Fibroblast of skin of scalp (primary cell): ENCODE data around the gene ZG16B.
A peak's percentile ranks its signal among the peaks of the same experiment; 100 is the strongest.

ENCODE experiments used
- DNase-seq: peaks from one replicate; pipeline ENCODE4 v3.0.0-alpha.2; 2013

ZG16B gene

DNA sequence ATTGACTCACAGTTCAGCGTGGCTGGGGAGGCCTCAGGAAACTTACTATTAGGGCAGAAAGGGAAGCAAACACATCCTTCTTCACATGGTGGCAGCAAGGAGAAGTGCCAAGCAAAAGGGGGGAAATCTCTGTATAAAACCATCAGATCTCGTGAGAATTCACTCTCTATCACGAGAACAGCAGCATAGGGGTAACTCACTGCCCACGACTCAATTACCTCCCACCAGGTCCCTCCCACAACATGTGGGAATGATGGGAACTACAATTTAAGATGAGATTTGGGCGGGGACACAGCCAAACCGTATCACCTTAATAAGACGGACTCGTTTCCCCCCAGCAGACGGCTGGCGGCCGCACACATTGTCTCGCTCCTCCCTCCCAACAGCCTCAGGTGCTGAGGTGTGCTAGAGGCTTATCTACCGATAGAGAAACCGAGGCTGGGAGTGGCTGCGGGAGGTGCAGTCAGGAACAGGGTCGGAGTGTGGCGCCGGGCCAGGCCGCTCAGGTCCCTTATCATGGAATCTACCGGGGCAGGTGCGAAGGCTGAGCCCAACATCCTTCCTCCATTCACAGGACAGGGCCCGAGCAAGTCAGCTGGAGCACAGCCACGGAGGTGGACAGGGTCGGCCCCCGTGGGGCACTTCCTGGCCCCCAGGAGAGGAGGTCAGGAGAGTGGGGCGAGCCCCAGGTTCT lies 4.9 kb upstream of the ZG16B start:
- no peak for DNase-seq

- no peak for DNase-seq
These were observed 4.2 kb upstream of the ZG16B start for GRCh38 chr16:2825906-2826305.

- DNase-seq, result no peak
These were observed 3.3 kb upstream of the ZG16B start for GRCh38 chr16:2826591-2827373.

DNA sequence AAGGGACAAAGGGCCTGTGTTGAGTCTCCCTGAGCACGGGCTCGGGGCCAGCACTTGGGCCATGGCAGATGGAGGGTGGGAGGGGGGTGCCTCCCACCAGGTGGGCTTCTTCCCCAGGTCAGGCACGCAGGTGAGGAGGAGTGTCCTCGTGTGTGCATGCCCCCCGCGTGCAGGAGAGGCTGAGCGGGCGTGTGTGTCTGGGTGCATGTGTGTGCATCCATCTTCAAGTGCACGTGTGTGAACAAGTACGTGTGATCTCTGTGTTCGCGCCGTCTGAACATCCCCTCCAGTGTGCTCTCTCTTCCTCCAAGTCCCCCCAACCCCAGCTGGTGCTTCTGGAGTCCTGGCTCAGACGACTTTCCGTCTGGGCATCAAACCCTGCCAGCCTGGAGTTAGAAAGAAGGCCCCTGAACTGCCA lies 2.7 kb upstream of the ZG16B start:
- DNase-seq, result no peak

DNA sequence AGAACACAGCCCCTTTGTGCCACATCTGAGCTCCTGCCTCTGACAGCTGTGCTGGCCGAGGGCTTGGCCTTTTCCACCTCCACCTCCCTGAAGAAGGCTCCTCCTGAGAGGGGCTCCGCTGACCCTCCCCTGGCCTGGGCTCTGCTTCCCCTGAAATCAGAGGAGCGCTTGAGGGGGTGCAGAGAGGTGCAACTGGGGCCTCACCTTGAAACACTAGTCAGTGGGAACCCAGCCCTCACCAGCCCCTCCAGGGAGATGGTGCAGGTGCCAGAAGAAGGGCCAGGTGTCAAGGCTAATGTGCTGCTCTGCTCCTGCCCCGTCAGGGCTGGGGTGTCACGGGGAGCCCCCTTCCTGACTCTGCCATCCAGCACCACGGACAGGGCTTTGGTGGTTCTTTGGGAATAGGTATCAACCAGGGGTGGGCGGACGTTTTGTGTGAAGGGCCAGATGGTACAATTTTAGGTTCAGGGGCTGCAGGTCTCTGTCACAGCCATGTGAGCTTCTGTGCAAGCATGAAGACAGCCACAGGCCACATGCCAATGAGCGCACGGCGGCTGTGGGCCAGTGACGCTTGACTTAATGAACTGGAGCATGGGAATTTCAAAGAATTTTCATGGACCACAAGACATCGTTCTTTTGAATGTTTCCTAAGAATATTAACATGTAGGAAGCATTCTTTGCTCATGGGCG lies 2.1 kb upstream of the ZG16B start:
- no peak for DNase-seq

DNA sequence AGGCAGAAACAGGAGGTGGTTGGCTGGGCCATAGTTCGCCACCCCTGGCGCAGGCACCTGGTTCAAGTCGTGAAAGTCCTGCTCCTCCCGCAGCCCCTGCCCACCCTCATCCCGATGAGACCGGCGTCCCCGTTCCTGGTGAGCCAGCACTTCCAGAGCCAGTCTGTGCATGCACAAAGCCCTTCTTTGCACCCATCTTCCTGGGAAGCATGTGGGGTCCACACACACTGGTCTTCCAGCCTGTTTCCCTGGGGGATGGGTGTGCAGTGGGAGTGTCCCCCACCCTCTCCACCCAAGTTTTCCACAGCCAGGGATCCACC lies 1.6 kb upstream of the ZG16B start:
- DNase-seq, result no peak

DNA sequence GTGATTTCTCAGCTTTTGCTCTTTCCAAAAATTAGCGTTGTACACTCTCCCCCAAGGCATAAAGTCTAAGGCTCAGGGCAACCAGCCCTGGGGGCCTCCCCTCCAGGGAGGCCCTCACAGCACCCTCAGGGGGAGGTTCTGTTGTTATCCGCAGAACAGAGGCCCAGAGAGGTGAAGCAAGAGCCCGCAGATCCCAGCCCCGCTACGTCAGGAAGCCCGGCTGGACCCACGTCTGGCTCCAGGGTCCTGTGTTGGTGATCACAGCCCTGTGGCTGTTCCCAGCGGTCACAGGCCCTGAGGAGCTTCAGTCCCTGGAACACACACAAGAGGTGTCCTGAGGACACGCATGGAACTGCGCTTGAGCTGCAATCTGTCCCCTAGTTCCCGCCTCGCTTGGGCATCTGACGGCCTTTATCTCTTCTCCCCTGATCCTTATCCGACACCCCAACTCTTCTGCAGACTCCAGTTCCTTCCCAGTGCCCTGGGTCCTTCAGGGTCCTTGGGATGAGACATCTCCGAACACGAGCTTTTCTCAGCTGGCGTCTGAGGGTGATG lies 1.1 kb upstream of the ZG16B start:
- no peak for DNase-seq

DNA sequence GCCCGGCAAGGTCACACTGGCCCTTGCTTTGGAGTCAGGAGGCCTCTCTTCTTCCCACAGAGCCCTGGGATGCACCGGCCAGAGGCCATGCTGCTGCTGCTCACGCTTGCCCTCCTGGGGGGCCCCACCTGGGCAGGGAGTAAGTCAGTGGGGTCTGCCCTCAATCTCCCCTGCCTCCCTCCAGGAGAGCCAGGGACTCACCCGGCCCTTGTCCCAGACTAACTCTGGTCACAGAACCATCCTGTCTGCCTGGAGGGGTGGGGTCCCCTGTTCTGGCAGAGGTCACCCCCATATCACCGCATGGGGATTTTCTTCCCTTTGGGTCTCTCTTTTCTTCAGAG lies 222 bp downstream of the ZG16B start:
- no peak for DNase-seq

- DNase-seq, result no peak
These were observed 1.1 kb downstream of the ZG16B start for GRCh38 chr16:2831203-2831602.

GRCh38 chr16:2833776-2834175 lies 3.7 kb downstream of the ZG16B start:
- DNase-seq, result no peak

DNA sequence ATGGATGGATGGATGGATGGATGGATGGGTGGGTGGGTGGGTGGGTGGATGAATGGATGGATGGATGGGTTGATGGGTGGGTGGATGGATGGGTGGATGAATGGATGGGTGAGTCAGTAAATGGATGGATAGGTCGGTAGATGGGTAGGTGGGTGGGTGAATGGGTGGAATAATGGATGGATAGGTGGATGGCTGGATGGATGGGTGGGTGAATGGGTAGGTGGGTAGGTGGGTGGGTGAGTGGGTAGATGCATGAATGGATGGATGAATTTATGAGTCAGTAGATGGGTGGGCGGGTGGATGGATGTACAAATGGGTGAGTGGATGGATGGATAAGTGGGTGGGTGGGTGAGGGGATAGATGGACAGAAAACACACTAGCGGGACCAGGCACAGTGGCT lies 4.9 kb downstream of the ZG16B start:
- no peak for DNase-seq

DNA sequence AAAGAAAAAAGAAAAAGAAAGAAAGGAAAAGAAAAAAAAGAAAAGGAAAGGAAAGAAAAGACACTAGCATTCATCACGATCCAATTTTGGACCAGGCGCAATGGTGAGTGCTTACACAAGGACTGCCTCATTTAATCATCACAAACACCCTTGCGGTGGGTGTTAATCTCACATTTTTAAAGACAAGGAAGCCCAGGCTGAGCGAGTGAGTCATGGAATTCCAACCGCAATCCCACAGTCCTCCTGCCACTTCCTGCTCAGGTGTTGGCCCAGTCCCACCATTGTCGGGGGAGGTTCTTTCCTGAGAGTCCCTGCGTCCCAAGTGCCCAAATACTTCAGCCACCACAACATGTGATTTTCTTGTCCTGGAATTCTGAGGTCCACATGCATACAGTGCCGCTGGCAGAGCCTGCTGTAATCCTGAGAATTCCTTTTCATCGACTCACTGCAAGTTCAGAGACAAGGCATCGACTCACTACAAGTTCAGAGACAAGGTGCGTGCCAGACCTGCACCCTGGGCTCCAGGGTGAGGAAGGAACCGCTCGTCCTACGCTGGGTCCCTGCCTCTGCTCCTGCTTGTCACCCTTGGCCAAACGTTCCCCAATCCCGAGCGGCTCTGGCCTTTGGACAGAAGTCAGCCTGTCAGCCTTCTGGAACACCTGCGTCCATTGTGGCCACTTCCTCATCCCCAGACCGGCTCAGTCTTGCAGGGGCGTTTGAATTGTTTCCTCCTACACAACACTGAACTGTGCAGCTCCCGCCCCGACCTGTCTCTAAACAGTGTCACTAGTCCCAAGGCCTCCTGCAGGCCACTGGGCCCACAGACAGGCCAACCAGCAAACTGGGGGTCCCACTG lies 5.8 kb downstream of the ZG16B start:
- DNase-seq, result peak; percentile 96

DNA sequence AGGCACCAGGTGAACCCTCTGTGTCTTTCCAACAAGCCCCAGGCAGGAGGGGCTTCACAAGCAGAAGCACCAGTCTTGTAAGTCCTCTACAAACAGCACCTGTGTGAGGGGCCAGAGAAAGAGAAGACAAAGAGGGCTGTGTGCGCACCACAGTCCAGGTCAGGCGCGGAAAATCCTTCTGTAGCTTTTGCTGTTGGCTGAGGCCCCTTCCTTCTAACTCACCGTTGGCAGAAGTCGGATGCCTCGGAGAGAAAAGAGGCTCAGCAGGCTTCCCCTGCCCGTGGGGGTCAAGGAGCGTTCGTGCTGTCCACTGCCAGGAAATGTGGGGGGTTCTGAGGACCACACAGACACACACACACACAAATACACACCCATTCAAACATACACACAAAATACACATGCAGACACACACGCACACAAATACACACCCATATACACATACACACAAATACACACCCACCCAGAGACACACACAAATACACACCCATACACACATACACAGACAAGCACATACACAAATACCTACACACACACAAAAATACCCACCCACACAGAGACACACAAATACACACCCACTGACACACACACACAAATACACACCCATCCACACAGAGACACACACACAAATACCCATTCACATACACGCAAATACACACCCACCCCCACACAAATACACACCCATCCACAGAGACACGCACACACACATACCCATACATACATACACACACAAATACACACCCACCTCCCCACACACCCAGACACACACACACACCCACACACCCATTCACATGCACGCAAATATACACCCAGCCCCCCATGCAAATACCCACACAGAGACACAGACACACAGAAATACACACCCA lies 6.8 kb downstream of the ZG16B start:
- peak; percentile 5 for DNase-seq

DNA sequence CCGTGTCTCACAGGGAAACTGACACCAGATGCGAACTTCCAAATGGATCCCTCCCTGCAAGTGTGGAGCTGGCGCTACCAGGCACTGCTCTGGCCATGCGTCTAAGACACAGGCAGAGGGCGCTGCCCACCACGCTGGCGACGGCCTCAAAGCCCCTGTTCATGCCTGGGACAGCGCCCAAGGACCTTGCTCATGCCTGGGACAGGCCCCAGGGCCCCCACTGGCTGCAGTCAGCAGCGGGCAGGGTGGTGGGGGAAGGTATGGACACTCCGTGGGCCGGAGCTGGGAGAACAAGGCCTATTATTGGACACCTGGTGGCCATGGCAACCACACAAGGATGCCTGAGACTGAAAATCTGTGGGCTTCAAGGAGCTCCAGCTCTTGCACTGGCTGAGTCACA lies 8.8 kb downstream of the ZG16B start:
- peak; percentile 75 for DNase-seq

- no peak for DNase-seq
These were observed 9.7 kb downstream of the ZG16B start for GRCh38 chr16:2839650-2840450.

DNA sequence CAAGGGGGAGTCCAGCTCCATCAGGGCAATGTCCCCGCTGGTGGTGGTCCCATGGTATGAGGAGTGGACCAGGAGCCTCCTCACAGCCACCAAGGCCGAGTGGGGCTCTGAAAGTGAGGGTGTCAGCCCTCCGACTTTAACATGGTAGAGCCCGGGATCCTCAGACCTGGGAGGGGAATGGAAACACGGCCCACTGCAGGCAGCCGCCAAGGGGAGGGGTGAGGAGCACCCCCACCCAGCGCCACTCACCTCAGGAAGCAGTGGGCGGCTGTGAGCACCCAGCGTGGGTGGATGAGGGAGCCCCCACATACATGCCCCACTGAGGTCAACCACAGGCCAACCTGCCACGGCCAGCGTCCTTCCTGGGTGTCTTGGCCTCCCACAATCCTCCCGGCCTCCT lies 10.8 kb downstream of the ZG16B start:
- no peak for DNase-seq

GRCh38 chr16:2841606-2842339 lies 11.7 kb downstream of the ZG16B start:
- DNase-seq, result no peak

GRCh38 chr16:2842340-2843000 lies 12.4 kb downstream of the ZG16B start:
- peak; percentile 49 for DNase-seq

GRCh38 chr16:2843526-2843925 lies 13.4 kb downstream of the ZG16B start:
- no peak for DNase-seq

GRCh38 chr16:2845116-2845515 lies 15.0 kb downstream of the ZG16B start:
- DNase-seq, result no peak
